ENCODE data around the gene RSPO3.

Gene RSPO3

GRCh38 chr6:127119102-127120022 lies 891 bp downstream of the RSPO3 start:
- no peak for TF ChIP-seq CTCF (IDR thresholded peaks at IDR 0.05; ENCODE audit: insufficient read depth, low read depth, low read length, missing control alignments)
- DNase-seq (ENCODE audit: low read depth) = peak; percentile 19
- no peak overlapping the region for H3K4me3 ChIP-seq (ENCODE audit: low read length)

- no peak for DNase-seq (ENCODE audit: low read depth)
- H3K4me3 ChIP-seq (ENCODE audit: low read length) = no peak overlapping the region
- TF ChIP-seq CTCF (IDR thresholded peaks at IDR 0.05; ENCODE audit: insufficient read depth, low read depth, low read length, missing control alignments) = no peak
Measured at GRCh38 chr6:127120023-127120786, 1.7 kb downstream of the RSPO3 start.

GRCh38 chr6:127120787-127121636 lies 2.5 kb downstream of the RSPO3 start:
- TF ChIP-seq CTCF (IDR thresholded peaks at IDR 0.05; ENCODE audit: insufficient read depth, low read depth, low read length, missing control alignments) = peak; percentile 92
- peak; percentile 83 for DNase-seq (ENCODE audit: low read depth)
- H3K4me3 ChIP-seq (ENCODE audit: low read length) = no peak overlapping the region

- TF ChIP-seq CTCF (IDR thresholded peaks at IDR 0.05; ENCODE audit: insufficient read depth, low read depth, low read length, missing control alignments) = no peak
- DNase-seq (ENCODE audit: low read depth) = no peak
- H3K4me3 ChIP-seq (ENCODE audit: low read length) = no peak overlapping the region
Measured at GRCh38 chr6:127121637-127121960, 3.1 kb downstream of the RSPO3 start.

- TF ChIP-seq CTCF (IDR thresholded peaks at IDR 0.05; ENCODE audit: insufficient read depth, low read depth, low read length, missing control alignments) = no peak
- H3K4me3 ChIP-seq (ENCODE audit: low read length) = no peak overlapping the region
- DNase-seq (ENCODE audit: low read depth) = no peak
Measured at GRCh38 chr6:127124172-127124571, 5.7 kb downstream of the RSPO3 start.

GRCh38 chr6:127124680-127125079 lies 6.2 kb downstream of the RSPO3 start:
- H3K4me3 ChIP-seq (ENCODE audit: low read length) = no peak overlapping the region
- TF ChIP-seq CTCF (IDR thresholded peaks at IDR 0.05; ENCODE audit: insufficient read depth, low read depth, low read length, missing control alignments) = no peak
- DNase-seq (ENCODE audit: low read depth) = no peak

All from epithelial cell of esophagus (primary cell).